Esophagus mucosa (tissue), 1 donor: ENCODE results near the gene SERAC1. TPM values are rescaled to one million over a fixed set of nuclear protein-coding genes. Genes with fewer than 3 reads are reported as not detected.

Source experiments
- ATAC-seq: fragments of 200-7000 bp; cut with Tn5 transposase; one replicate; pipeline ENCODE4 v1.9.1; 2020
- total RNA-seq: library from RNA; stranded (reverse); gene quantifications from one replicate; pipeline ENCODE4 v1.2.4, GENCODE V29; 2023
- donor health status: DM: yes; HTN: yes; CAD: no.

Gene SERAC1
- total RNA-seq, 1 donor from 2014 or later = 7.4 TPM

- no peak for ATAC-seq
These were observed 91.5 kb downstream of the SERAC1 start for GRCh38 chr6:158076548-158076947.

- no peak for ATAC-seq
These were observed 94.3 kb downstream of the SERAC1 start for GRCh38 chr6:158073776-158074175.

- peak; percentile 27 for ATAC-seq
These were observed 95.9 kb downstream of the SERAC1 start for GRCh38 chr6:158072083-158072721.

- no peak for ATAC-seq
These were observed 96.7 kb downstream of the SERAC1 start for GRCh38 chr6:158071121-158072082.

GRCh38 chr6:158070513-158070912, 97.5 kb downstream of the SERAC1 start:
- ATAC-seq = no peak

- ATAC-seq = no peak
These were observed 98.3 kb downstream of the SERAC1 start for GRCh38 chr6:158069800-158070195.

GRCh38 chr6:158068893-158069799, 98.9 kb downstream of the SERAC1 start:
- ATAC-seq = peak; percentile 94

GRCh38 chr6:158068156-158068892, 99.7 kb downstream of the SERAC1 start:
- peak; percentile 2 for ATAC-seq

GRCh38 chr6:158067436-158068015, 100.5 kb downstream of the SERAC1 start:
- peak; percentile 13 for ATAC-seq

GRCh38 chr6:158066136-158066781, 101.8 kb downstream of the SERAC1 start:
- no peak for ATAC-seq

GRCh38 chr6:158064725-158065251, 103.3 kb downstream of the SERAC1 start:
- no peak for ATAC-seq

- no peak for ATAC-seq
These were observed 104.3 kb downstream of the SERAC1 start for GRCh38 chr6:158063736-158064135.

- ATAC-seq = no peak
These were observed 106.2 kb downstream of the SERAC1 start for GRCh38 chr6:158061709-158062461.

- ATAC-seq = no peak
These were observed 106.7 kb downstream of the SERAC1 start for GRCh38 chr6:158061361-158061708.

GRCh38 chr6:158060455-158061360, 107.4 kb downstream of the SERAC1 start:
- peak; percentile 83 for ATAC-seq
